Activated T-cell treated with anti-CD3 and anti-CD28 coated beads, Interleukin-2, amount 50 U/mL, for 48 hours (primary cell): ENCODE measurements around the gene SCRN2.
A peak's percentile ranks its signal among the peaks of the same experiment; 100 is the strongest.

Source experiments
- DNase-seq, 2 experiments: peaks; one replicate each; pipeline ENCODE4 v3.0.0-alpha.2; 2020

Gene SCRN2

DNA sequence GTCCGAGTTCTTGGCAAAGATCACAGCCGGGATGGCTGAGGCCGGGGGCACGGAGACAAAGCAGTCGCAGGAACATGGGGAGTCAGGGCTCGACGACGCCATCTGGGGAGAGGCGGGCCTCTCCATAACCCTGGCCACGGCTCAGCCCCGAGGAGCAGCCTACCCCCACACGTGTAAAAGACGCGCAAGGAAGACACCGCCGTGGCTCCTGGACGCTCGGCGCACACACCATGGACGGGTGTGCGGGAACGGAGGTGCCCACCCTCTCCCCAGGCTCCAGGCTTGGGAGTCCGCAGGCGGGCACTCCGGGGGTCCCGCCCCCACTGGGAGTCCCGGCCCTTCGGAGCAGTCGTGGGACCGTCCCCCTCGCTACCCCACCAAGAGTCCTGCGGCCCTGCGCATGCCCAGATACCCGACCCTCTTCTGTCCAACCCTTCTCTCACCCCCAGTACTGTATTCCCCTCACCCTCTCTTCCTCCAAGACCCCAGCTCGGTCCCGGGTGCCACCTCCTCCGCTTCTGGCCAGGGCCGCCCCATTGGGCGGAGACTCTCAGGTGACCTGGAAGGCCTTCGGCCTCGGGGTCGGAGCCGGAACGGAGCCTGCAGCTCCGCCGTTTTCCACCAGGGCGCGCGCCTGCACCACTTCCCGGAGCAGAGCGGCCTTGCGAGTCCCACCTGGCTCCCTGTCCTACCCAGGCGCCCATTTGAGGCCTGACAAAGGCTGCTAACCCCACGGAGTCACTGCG, at the start of gene SCRN2:
TSS of gene SCRN2 (minus strand) at position 532 of the 746 bp plus-strand sequence. CDS start at position 102, 430 bp downstream.
- peak; percentile 98 for DNase-seq

DNA sequence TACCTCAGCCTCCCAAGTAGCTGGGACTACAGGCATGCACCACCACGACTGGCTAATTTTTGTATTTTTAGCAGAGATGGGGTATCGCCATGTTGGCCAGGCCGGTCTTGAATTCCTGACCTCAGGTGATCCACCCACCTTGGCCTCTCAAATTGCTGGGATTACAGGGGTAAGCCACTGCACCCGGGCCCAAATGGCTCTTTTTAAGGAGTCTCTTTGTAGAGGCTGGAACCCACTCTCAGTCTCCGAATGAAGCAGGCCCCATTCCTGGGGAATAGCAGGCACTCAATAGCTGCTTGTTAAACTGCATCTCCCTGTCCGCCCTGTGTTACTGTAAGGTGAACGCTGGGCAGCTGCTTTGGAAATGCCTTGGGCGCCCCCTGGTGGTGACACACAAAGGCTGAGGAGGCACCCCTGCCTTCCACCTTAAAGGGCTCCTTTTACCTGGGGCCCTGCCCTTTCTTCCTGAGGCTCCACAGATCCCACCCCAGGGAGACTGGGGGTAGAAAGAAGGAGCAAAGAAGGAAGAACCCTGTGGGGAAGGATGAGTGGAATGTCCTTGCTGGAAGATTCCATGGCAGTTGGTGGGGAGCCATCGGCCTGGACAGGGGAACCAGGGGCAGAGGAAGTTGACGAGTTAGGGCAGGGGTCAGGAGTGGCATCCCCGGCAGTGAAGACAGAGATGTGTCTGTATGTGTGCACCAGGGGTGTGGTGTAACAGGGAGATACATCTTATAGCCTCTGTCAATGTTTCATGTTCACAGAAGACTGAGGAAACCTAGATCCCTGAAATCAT, 48.9 kb upstream of the SCRN2 start:
- DNase-seq = peak; percentile 93 to 94

- no peak for DNase-seq
These were observed 47.2 kb upstream of the SCRN2 start for GRCh38 chr17:47888293-47888692.

- no peak for DNase-seq
These were observed 44.0 kb upstream of the SCRN2 start for GRCh38 chr17:47884905-47885730.

DNA sequence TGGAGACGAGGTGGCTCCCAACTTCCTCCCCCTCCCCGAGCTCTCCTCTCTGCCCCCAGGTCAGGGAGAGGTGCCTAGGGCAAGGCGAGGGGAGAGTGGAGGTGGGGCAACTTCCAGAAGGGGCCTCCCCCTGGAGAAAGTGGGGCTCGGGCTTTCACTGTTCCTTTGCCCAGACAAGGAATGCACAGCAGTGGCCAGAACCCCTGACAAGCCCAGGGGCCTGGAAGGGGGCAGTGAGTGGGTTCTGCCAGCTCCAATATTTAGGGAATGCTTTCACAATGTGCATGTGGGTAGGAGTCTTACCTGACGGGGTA, 43.3 kb upstream of the SCRN2 start:
- no peak for DNase-seq

DNA sequence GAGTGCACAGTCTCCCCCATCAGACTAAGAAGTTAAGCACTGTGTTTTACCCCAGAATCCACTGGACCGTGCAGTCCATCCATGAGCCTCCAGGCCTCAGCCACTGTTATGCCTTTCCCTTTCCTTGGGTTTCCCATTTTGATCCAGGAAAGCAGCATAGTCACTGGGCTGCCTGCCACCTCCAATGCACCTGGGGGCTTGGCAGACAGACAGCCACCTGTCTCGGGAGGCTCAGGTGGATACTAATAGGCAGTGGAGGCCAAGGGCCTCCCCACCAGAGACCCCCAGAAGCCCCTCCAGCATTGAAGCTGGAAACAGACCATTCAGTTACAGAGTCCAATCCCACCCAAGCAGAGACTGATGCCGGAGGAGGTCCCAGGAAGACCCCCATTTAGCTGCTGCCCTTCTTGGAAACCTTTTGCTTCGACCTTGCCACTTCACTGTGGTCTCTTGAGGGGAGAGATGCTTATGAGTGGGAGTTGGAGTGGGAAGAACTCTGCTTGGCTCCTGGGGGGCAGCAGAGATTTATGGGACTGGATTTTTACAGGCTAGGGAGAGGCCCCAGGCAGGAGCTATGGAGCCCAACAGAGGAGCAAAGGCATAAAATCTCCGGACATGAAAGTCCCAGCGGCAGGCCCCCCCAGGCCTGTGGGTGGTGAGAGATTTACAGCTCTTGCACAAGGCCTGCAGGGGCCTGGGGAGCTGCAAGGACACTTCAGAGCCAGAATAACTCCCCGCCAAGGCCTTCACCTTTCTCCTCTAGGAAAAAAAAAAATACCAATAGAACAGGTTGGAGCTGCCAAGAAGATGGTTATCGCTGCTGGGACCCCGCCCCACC, 42.7 kb upstream of the SCRN2 start:
- no peak for DNase-seq

DNA sequence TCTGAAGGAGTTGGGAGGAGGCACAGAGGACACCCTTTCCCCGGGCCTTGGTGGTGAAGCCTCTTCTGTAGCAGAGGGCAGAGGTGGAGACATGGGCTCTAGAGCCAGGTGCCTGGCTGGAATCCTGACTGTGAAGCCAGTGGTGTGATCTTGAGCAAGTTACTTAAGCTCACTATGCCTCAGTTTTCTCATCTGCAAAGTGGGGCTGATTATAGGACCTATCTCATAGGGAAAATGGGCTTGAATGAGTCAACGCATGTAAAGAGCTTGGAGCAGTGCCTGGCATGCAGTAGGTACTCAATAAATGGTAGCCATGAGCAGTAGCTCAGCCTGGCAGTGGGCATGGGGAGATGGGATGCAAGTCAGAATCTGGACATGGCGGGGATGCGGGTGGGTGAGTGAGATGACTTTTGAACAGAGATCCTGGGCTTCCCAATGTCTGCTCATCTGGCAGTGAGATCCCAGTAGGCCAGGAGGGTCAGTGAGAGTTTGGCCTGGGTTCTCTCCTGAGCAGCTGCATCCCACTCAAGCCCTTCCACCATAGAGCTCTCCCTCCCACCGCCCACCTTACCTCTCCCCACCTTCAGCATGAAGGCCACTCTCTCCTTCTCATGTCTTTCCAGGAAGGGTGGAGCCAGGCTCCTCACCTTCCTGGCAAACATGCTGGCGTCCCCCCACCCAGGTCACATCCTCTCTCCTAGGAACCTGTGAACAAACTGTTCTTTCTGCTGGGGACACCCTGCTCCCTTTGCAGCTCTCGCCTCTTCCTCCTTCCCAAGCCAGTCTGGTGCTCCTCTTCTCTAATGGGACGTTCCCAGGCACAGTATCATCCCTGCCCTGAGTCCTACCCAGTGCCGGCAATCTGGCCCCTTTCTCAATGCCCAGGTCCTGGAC, 41.9 kb upstream of the SCRN2 start:
- no peak for DNase-seq

DNA sequence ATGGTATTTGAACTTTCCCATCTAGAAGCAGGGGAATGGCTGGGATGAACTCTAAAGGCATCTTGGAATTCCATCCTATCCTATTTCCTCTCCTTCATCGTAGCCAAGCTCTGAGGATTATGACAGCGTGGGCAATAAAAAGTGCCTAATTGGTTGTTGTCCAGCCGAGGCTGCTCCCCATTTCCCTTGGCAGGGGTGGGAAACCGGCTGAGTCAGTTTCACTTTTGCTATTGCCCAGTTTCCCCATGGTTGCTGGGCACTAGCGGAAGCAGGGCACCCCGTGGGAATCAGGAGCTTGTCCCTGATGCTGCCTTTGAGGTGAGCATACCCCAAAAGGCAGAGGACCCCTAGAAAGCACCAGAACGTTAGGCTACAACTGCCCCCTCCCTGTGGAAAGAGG, 41.2 kb upstream of the SCRN2 start:
- no peak for DNase-seq

- DNase-seq = no peak
These were observed 38.8 kb upstream of the SCRN2 start for GRCh38 chr17:47879776-47880454.

DNA sequence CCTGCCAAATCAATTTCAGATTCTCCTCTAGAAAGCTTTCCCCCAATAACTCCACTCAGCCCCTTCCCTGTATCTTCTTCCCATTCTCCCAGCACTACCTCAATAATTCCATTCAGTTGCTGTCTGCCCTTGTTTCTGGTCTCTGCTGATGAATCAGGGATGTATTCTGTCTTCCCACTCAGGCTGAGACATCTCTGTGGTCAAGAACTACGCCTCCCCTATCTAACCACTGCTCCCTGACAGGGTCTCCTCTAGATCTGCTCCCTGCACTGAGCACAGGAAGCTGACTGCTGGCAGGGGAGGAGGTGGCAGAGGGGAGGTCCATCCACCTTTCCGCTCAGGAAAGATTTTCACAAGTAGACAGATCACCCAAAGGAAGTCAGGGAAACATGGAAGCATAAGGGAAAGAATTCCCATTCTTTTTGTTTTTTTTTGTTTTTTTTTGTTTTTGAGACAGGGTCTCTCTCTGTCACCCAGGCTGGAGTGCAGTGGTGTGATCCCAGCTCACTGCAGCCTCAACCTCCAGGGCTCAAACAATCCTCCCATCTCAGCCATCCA, 38.0 kb upstream of the SCRN2 start:
- DNase-seq = peak in 1 of 2 experiments; percentile 36

- DNase-seq = no peak
These were observed 37.3 kb upstream of the SCRN2 start for GRCh38 chr17:47878203-47879027.

GRCh38 chr17:47877368-47878034, 36.4 kb upstream of the SCRN2 start:
- no peak for DNase-seq

GRCh38 chr17:47875011-47875985, 34.2 kb upstream of the SCRN2 start:
- DNase-seq = no peak

GRCh38 chr17:47873200-47874090, 32.4 kb upstream of the SCRN2 start:
- DNase-seq = no peak

DNA sequence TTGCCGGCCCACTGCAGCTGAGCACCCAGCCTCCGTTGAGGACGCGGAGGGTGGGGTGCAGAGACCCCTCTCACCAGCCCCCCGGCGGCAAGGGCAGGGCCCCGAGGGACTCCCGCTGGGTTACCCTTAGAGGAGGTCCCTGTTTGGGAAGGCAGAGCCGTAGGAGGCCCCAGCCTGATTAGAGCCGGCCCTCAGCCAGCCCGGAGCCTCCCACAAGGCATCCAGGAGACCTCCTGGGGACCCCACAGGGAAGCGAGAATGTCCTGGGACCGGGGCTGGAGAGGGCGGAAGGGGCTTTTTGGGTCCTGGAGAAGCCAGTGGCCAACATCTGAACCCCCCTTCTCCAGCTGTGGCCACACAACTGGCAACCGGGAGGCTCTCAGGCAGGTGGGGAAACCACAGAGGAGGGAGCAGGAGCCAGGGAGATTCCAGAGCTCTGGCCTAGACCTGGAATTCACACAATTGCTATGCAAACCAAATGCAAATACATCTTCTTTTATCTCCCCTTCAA, 31.6 kb upstream of the SCRN2 start:
- DNase-seq = no peak

DNA sequence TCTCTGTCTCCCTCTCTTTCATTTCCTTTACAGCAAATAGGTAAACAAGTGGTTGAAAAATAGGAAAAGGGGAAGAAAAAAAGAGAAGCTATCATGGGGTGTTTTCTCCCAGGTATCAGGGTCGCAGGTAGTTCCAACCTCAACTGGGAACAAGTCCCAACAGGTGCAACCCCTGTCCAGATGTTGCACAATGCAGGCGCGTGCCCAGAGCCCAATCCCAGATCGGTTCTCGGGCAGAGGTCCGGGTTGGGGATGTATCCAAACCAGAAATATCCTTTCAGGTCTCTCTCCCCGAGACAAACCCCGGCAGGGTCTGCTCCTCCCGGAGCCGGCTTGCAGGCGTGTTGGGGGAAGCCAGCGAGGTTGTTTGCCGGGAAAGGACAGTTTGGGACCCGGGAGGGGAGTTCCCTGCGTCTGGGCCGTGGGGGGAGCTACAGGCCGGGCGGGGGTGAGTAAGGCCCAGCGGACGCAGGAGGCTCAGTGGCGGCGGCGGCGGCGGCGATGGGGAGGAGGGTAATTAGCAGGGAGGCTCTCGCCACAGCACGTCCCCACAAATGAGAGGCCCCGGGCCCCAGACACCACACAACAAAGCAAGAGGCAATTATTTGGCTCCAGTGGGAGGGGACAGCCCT, 31.1 kb upstream of the SCRN2 start:
- no peak for DNase-seq
